Measurements from ENCODE around the gene HOXC6.

HOXC6 gene

DNA sequence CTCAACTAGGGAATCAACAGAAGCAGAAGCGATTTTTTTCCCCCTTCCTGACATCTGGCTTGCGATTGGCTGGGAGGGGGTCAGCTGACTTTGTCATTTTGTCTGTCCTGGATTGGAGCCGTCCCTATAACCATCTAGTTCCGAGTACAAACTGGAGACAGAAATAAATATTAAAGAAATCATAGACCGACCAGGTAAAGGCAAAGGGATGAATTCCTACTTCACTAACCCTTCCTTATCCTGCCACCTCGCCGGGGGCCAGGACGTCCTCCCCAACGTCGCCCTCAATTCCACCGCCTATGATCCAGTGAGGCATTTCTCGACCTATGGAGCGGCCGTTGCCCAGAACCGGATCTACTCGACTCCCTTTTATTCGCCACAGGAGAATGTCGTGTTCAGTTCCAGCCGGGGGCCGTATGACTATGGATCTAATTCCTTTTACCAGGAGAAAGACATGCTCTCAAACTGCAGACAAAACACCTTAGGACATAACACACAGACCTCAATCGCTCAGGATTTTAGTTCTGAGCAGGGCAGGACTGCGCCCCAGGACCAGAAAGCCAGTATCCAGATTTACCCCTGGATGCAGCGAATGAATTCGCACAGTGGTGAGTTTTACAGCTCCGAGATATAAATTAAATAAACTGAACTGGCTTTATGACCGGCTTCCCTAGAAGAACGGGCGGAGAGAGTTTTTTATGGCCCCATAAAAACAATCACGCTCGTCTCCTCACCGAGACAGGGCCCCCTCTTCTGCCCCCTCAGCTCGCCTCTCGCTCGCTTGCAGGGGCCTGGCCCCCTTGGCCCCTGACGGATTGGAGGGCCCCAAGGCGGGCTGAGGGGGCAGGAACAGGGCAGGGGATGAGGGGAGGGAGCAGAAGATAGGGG is at the start of gene HOXC6:
HOXC6 (plus strand) TSS at position 127 of the 888 bp plus-strand sequence; CDS start at position 209, 82 bp downstream.
- peak; percentile 15 for DNase-seq

DNA sequence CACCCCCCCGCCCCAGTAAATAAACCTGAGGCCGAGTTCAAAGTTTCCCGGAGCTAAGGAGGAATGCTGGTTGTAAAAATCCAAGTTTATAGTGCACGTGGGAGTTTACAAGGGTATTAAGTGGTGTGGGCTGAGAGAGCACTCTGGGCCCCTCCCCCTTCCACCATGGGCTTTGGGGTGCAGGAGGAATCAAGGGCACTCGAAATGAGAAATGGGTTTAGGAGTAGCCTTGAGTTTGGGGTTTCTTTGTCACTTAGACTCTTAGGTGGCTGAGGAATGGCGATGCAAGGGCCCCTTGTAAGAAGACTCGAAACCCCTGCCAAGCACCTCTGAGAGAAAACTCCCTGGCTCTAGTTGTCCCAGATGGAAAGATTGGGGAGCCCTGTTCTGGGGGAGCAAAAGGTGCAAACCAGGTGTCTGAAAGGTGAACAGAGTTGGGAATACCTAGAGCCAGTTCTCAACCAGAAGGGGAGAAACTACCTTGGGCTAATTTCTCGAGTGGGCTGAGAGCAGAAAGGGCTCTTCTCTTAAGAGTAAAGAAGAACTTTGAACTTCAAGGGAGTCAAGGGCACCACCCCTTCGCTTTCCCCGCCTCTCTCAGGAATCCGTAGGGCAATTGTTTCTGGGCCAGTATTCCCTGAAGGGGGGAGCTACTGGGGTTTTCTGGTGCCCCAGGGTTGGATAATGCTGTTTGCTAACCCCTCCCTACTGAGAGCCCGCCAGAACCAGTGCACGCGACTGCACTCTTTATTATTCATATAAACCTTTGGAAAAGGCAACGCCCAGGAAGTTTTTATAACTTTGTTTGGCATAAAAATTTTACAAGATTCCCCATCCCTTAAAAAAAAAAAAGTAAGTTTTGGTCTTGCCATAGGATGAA is 49.5 kb upstream of the HOXC6 start:
- DNase-seq: no peak

DNA sequence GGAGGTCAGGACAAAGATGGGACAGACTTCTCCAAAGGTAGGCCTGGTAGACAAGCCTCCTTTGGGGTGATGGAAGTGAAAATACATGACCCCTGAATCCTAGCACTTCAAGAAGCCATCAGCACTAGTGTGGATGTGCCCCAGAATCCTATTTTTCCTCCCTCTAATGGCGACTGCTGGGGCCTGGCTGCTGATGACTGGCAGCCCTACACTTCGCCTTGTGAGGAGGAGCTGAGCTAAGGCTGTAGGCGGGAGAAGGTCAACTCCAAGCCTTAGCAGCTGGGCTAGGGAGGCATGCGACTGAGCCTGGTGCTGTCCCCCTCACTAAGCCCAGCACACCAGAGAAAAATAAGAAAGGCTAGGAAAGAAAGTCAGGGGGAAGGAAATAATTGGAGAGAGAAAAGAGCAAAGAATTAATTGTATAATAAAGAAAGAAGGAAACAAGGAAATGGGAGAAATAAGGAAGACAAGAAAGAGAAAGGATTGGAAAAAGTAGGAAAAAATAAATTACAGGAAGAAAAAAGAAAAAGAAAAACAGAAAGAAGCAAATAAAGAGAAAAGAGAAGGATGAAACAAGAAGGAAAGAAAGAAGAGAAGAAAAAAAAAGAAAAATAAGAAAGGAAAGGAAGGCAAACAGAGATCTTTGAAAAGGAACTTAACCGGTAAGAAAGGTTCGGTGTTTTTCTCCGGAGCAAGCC is 48.0 kb upstream of the HOXC6 start:
- DNase-seq: no peak

DNA sequence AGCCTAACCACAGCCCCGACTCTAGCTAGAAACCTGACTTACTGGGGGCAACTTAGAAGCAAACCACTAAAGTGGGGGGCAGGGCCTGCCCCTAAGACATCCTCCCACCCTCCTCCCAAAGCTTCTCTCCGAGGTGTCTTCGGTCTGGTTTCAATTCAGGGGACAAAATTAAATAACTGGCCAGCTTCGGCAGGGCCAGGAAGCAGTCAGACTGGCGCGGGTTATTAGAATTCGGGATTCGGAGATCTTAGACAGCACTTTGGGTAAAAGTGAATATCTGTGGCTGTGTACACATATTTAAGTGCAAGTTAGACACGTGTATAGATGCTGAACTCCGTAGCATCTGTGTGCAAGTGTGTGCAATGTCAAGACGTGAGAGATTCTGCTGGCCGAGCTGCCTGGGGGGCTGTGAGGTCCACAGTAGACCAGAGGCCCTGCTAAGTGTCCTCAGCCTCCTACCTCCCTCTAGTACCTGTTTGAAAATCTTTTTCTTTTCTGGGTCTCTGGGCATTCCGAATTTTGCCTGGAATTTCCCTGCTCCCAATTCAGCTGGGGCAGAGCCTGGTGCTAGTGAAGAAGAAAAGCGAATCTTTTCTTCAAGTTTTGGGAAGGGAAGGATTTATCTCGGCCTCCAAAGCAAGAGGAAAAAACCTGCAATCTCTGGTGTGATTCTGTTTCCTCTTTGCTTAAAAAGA is 47.3 kb upstream of the HOXC6 start:
- DNase-seq: no peak

DNA sequence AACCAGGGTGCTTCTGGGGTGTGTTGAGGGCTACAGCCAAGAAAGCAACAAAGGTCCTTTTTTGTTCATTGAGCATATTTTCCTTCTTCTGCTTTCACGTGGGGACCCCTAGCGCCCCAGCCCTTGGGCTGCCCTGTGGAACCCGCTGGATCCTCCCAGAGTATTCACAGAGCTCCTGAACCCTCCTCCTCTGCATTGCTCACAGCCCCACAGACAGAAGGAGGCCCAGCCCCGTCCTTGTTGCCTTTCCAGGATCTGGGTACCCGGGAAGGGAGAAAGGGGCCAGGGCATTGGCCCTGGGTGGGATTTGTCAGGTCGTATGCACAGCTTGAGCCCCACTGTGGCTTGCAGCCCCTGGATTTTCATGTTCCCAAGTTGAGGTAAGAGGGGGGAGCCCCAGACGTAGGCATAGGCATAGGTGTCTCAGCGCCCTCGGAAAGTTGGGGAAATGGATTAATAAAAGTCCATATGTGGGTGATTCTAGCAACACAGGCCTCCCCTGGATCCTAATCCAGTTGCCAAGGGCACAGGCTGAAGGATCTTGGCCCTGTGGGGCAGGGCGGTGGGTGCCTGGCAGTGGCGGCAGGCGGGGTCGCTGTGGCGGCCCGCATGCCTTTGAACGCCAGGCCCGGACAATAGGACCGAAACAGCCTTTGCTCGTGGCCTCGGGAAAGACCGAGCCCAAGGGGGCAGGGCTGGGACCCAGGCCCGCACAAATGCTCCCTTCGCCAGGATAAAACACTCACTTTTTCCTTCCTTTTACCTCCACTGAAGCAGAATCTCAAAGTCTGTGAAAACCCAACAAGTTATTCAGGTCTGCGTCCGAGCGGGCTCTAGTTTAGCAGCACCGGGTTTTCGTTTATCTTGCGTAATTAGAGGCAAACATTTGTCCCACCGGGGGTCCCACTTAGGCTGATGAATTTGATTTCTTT is 46.3 kb upstream of the HOXC6 start:
- no peak for DNase-seq

DNA sequence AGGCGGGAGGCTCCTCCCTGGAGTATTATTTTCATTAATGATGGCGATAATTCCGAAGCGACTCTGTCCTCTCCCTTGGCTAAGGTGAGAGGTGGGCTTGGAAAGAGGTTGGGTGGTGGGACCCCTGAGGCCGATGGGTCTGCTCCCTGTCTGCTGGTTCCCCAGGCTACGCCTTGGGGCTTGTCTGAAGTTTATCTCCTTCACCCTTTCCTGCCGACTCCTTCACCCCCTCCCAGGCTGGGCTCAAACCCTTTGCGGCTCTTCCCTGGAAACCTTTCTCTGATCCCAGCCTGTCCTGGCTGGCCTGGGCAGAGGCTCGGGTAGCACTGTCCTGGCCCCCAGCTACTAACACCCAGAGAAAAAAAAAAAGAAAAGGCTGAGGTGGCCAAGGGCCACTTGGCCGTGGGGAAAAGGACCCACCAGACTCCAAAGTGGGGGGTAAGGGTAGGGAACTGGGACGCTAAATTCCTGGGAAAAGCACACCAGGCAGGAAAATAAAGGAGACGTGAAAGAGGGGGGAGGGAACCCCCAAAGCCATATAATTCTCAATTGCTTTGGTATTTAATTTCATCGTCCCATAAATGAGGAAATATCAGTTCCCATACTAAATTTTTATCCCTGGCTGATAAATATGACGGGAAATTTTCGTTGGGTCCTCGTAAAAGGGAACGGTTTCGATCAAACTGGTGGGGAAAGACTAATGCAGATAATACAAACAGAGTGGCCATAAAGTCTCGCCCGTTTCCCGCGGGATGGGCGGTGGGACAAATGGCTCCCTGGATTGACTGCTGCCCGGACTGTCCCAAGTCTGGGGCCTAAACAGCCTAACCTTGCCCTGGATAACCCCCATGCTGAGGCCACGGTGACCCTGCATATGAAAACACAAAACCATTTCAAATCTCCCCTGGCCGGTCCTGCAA is 45.3 kb upstream of the HOXC6 start:
- no peak for DNase-seq

DNA sequence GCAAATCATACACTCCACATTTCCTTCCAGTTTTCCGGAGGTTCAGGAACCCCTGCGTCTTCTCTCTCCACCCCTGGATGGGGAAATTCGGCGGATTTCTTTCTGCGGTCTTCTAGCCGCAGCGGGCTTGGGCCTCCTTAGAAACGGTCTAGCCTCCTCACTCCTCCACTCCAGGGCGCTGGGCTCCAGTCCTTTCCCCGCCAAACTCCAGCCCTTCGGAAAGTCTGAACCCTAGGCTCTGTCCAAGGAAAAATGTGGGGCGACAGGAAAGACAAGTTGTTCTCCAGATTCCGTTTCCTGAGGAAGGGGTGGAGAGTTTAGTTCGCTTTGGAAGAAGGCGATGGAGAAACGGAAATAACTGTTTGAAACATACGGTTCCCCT is 44.7 kb upstream of the HOXC6 start:
- no peak for DNase-seq

DNA sequence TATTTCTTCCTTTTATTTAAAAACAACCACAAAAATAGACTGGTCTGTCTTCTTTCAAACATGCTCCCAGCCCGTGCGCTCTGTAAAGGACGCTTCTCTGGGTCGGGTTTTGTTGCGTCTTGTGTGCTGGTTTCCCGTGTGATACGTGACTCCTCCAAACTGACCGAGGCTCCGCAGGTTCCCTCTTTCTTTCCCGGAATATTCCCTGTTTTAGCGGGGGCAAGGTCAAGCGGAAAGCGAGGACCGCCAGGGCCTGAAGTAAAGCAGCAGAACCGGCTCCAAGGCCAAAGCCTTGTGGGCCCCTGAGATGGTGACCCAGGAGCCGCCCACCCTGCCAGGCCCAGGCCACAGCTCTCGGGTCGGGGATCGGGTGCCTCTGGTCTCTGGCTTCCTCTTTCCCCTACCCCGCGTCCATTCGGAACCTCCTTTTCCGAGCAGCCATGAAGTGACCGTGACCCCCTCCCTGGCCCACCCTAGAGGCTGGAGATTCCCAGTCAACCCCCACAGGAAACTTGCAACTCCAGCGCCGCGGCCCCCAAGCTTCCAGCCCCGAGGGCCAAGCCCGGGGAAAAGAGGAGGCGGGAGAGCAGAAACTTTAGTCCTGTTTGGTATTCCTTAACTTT is 44.2 kb upstream of the HOXC6 start:
- no peak for DNase-seq

DNA sequence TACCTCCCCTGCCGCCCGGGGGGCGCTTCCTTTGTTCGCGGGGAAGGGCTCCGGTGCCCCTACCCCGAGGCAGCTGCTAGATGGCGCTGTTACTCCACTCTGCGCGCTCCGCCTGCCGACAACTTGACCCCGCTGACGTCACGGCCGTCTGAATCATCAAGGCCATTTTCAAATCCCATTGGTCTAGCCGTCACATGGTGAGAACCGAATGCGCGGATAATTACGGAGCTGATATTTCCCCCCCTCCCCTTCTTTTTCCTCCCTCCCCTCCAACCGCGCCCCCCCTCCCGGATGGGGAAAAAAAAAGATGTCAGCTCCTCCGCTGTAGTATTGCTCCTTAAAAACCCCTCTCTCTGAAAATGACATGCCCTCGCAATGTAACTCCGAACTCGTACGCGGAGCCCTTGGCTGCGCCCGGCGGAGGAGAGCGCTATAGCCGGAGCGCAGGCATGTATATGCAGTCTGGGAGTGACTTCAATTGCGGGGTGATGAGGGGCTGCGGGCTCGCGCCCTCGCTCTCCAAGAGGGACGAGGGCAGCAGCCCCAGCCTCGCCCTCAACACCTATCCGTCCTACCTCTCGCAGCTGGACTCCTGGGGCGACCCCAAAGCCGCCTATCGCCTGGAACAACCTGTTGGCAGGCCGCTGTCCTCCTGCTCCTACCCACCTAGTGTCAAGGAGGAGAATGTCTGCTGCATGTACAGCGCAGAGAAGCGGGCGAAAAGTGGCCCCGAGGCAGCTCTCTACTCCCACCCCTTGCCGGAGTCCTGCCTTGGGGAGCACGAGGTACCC is 43.1 kb upstream of the HOXC6 start, which contains the start of gene HOXC10:
HOXC10 (plus strand) TSS at position 246 of the 791 bp plus-strand sequence; CDS start at position 360, 114 bp downstream.
- DNase-seq: peak; percentile 88

DNA sequence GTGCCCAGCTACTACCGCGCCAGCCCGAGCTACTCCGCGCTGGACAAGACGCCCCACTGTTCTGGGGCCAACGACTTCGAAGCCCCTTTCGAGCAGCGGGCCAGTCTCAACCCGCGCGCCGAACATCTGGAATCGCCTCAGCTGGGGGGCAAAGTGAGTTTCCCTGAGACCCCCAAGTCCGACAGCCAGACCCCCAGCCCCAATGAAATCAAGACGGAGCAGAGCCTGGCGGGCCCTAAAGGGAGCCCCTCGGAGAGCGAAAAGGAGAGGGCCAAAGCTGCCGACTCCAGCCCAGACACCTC is 42.6 kb upstream of the HOXC6 start:
- DNase-seq: no peak

DNA sequence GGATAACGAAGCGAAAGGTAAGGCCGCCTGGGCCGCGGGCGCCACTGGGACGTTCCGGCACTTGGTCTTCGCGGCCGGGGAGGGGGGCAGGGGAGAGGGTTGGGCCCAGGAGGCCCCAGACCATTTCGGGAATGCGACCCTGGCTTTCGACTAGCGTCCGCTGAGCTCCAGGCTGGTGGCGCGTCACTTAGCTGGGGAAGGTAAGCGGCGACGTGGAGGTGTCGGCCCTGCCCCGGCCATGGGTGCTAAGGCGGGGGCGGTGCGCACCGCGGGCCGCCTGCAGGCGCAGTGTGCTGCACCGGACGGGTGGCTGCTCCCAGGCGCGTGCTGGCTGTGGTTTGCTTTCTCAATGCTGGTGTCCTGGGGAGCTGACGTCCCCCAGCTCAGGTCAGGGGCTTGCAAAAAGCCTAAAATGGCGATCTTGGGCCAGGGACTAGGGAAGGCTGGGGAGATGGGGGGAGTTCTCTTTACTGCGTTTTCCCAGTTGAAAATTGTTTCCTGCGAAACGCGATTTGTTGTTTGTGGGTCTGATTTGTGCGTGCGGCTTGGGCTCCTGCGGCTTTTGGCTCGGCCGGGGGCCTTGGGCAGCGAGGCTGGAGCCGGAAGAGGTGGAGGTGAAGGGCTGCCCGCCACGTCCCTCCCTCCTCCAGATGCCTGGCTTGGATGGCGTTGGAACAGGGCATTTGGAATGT is 42.1 kb upstream of the HOXC6 start:
- no peak for DNase-seq

DNA sequence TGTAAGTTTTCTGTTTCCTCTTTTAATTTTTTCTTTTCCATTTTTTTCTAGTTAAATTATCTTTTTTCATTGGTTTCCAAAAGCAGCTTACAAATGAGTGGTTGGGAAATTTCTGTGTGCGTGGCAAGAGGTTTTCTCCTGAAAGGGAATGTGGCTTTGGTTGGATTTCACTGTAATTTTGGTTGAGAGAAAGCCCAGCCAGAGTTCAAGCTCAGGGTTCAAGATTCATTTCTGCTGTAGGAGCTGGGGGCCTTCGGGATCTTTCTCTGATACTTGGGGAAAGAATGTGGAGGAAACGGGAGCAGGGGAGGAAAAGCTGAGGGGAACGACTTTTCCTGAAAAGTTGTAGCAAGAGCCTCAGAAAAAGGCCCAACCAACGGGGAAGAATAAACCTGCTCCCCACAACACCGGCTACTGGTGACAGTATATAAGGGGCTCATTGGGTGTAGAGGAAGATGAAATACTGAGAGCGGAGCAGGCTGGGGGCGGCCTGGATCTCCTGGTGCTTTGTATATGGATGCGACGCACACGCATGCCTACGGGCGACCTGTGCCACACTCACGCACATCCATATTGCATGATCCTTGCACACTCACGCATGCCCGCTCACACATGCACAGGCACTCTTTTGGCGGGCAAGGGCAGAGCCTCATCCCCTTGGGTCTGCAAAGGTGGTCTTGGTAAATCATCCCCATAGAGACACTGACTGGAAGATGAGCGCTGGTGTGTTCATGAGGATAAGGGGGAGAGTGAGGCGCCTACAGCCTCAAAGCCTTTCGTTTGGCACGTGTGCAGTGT is 41.4 kb upstream of the HOXC6 start:
- DNase-seq: no peak

DNA sequence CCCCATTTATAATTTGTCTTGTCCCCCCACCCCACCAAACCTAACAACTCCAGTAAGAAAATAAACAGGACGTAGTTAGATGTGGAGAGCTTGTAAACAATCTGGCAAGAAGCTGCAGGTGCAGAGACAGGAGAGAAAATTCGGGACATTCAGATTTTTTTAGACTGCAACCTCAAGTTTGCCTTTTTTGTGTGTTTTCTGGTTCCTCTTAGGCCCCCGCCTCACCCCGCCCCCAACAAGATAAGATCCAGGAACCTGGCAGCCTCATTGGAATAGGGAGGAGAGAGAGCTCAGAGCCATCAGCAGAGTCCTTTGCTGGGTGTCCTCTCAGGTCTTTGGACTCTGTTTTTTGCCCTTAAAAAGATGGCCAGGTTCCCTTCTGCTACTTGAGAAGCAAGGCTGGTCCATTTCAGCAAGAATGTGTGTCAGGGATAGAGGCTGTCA is 40.4 kb upstream of the HOXC6 start:
- no peak for DNase-seq

DNA sequence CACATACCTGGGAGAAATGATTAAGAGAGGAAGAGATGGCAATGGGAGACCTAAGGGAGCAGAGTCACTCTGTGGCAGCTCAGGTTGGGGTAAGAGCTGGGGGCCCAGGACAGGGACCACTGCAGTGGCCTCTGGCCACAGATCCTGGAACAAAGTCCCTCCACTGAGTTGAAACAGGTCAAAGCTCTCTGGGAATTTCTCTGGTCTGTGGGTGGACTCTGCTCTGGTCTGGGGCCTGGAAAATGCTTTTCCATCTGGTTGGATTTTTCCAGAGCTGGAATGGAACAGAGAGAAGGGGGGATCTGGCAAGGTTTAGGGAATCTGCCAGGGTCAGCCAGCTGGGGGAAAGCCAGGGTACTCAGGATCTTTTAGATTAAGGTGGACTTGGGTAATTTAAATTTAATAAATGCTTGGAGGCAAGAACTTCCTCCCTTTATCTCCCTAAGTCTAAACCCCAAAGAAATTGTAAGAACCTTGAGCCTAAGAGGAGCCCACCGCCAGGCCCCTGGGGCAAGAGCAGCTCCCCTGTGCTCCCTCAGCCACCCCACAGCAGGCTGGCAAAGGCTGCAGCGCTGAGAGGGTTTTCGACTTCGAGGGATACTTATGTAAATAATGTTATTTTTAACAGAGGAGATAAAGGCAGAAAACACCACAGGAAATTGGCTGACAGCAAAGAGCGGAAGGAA is 39.6 kb upstream of the HOXC6 start:
- DNase-seq: no peak

DNA sequence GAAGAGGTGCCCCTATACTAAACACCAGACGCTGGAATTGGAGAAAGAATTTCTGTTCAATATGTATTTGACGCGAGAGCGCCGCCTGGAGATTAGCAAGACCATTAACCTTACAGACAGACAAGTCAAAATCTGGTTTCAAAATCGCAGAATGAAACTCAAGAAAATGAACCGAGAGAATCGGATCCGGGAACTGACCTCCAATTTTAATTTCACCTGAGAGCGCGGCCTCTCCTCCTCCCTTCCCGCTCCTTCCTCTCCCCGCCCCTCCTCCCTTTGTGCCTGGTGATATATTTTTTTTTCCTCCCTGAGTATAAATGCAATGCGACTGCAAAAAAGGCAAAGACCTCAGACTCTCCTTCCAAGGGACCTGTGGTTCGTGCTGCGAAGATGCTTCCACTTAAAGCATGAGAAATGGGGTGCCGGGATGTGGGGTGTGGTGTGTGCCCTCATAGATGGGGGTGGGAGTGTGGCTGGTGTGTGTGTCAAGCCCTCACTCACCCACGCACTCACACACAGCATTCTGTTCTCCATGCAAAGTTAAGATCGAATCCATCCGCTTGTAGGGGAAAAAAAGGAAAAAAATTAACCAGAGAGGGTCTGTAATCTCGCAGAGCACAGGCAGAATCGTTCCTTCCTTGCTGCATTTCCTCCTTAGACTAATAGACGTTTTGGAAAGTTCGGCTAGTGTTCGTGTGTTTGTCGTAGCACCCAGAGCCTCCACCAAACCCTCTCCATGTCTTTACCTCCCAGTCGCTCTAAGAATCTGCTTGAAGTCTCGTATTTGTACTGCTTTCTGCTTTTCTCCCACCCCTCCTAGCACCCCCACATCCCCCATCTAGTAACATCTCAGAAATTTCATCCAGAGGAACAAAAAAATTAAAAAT is 38.8 kb upstream of the HOXC6 start:
- DNase-seq: peak; percentile 42

Data from NCI-H446 treated with DMSO at 0.1 percent for 48 hours (cell line).